ENCODE results near the gene RPS26. TPM values are rescaled to one million over a fixed set of nuclear protein-coding genes. Genes with fewer than 3 reads are reported as not detected.

Gene RPS26
- total and polyA plus RNA-seq, 2 of the 13 experiments (the other 11 are each of a cell fraction or from before 2014, with no cell fraction given): 150 to 421 TPM

GRCh38 chr12:55996201-55996714 lies 45.5 kb upstream of the RPS26 start (continued):
- TF ChIP-seq ZNF280D (CRISPR knock-in tag; IDR thresholded peaks at IDR 0.05): no peak

- DNase-seq (ENCODE audit: low spot score): peak; percentile 98
- H3K36me3 ChIP-seq (replicated peaks in 1 of 2; ENCODE audit: control insufficient read depth in 1 of 2, insufficient read depth in 2 of 2, low read length in 2 of 2): peaks cover 7 to 24% of the 10 kb centered on the region in 2 experiments; a peak in 4 of 5 replicates
- H3K27me3 ChIP-seq (ENCODE audit: control insufficient read depth in 1 of 2, insufficient read depth in 2 of 2, low read length in 2 of 2): peaks cover 0 to 3% of the 10 kb centered on the region in 2 experiments; a peak in 1 of 5 replicates
- in situ Hi-C loops (cut with HindIII; ENCODE audit: extremely low pct_ligation_motif_present, low pct_unique_long_range_greater_than_20kb): loop anchor here (5.0 kb wide), 1 partner anchor 35 kb away; no protein-coding TSS in a partner anchor
- ChIA-PET POLR2A (interaction anchor here (0.6 to 3.5 kb wide), 26 partner anchors 10 to 268 kb away, joined by 3 to 60 read pairs (median 7); partner anchors contain the start of genes DNAJC14, ESYT1, IKZF4 and ORMDL2), CTCF (ENCODE audit: low intra/inter-chr PET ratio, low total read pairs) (interaction anchor here (1.2 to 3.0 kb wide), 4 partner anchors 30 to 44 kb away, joined by 3 to 79 read pairs (median 5); partner anchors contain the start of genes CDK2 and RPS26)
- under 1% methylated on average over 18 of the region's 27 CpGs for WGBS (ENCODE audit: low lambda C conversion rate)
- FAIRE-seq: peak; percentile 99
- peak within 1 kb of the TSS; percentile 85 for H3K4me2 ChIP-seq (ENCODE audit: low read depth, low read length)
- ATAC-seq: peak; percentile 98
- no peaks in the 10 kb centered on the region for H4K20me1 ChIP-seq (ENCODE audit: insufficient read depth, low read length)
- no peaks in the 10 kb centered on the region for H3K9me3 ChIP-seq (ENCODE audit: low read length)
- peaks cover 20% of the 10 kb centered on the region for H3K79me2 ChIP-seq (ENCODE audit: insufficient read depth, low read length)
- intact Hi-C loops (cut with micrococcal nuclease; ENCODE audit: unreplicated experiment): loop anchor here (1.0 to 2.0 kb wide), 4 partner anchors 14 to 84 kb away; partner anchors contain the start of genes ERBB3 and RPS26
- BruUV-seq (replicated peaks): TSS peak; percentile 82
- H3K9ac ChIP-seq (ENCODE audit: insufficient read depth, low read depth, low read length): peak within 1 kb of the TSS; percentile 88
- H2AFZ ChIP-seq (ENCODE audit: low read length): no peak within 1 kb of the TSS
- peak within 1 kb of the TSS; percentile 92 for H3K27ac ChIP-seq (ENCODE audit: extremely low read length, insufficient read depth, low read length)
- peaks cover 50% of the 10 kb centered on the region for H3K4me1 ChIP-seq (ENCODE audit: insufficient read depth, low read length)
- H3K4me3 ChIP-seq (replicated peaks in 1 of 3; ENCODE audit: insufficient read depth in 1 of 3, low read depth in 2 of 3, low read length in 3 of 3): peak within 1 kb of the TSS; percentile 84 to 88 (median 84)
- TF ChIP-seq KMT2A (CRISPR knock-in tag; IDR thresholded peaks at IDR 0.05) (peak; percentile 39; the same call in 1 of the 2 replicates), ZNF496 (CRISPR knock-in tag; IDR thresholded peaks at IDR 0.05; ENCODE audit: insufficient replicate concordance) (no peak), USF2 (IDR thresholded peaks at IDR 0.05; ENCODE audit: low read depth, low read length) (no peak), USF2 (CRISPR knock-in tag; IDR thresholded peaks at IDR 0.05; ENCODE audit: borderline replicate concordance) (no peak), ZNF784 (CRISPR knock-in tag; IDR thresholded peaks at IDR 0.05; ENCODE audit: borderline replicate concordance) (no peak), TBX2 (CRISPR knock-in tag; IDR thresholded peaks at IDR 0.05; ENCODE audit: borderline replicate concordance) (peak; percentile 41; the same call in 1 of the 2 replicates), PHF5A (CRISPR knock-in tag; IDR thresholded peaks at IDR 0.05; ENCODE audit: low read depth, unreplicated experiment) (peak; percentile 53), YY1 (IDR thresholded peaks at IDR 0.05; ENCODE audit: insufficient read depth, insufficient replicate concordance, low read depth, low read length) (peak; percentile 76), ZNF501 (CRISPR knock-in tag; IDR thresholded peaks at IDR 0.05) (peak; percentile 86), FOXP1 (IDR thresholded peaks at IDR 0.05) (no peak), FOXP1 (CRISPR knock-in tag; IDR thresholded peaks at IDR 0.05) (no peak), ZNF841 (CRISPR knock-in tag; IDR thresholded peaks at IDR 0.05; ENCODE audit: borderline replicate concordance) (no peak), MAF1 (CRISPR knock-in tag; IDR thresholded peaks at IDR 0.05; ENCODE audit: borderline replicate concordance) (0 out of 2 replicates have a peak, but pooled peaks have one; percentile 63)
Measured at GRCh38 chr12:55996715-55997534, 44.8 kb upstream of the RPS26 start, which contains the start of gene SUOX. TSS of gene SUOX (plus strand) at chr12:55997276. CDS start at chr12:56002222, 4,946 bp downstream.
